Stimulated activated CD8-positive, alpha-beta memory T cell treated with anti-CD3 and anti-CD28 coated beads, Interleukin-4, amount 100 ng/mL, for 24 hours (primary cell): Measurements from ENCODE around the gene RILPL1.
"Not testable (repeated sequence)": the region's sequence is repeated elsewhere in the genome, so short reads cannot be mapped to it uniquely, and the experiment has no call there.

Experiments
- DNase-seq: peaks from one replicate; pipeline ENCODE4 v3.0.0-alpha.2; 2020; ENCODE audit warnings: low read depth

RILPL1 gene

DNA sequence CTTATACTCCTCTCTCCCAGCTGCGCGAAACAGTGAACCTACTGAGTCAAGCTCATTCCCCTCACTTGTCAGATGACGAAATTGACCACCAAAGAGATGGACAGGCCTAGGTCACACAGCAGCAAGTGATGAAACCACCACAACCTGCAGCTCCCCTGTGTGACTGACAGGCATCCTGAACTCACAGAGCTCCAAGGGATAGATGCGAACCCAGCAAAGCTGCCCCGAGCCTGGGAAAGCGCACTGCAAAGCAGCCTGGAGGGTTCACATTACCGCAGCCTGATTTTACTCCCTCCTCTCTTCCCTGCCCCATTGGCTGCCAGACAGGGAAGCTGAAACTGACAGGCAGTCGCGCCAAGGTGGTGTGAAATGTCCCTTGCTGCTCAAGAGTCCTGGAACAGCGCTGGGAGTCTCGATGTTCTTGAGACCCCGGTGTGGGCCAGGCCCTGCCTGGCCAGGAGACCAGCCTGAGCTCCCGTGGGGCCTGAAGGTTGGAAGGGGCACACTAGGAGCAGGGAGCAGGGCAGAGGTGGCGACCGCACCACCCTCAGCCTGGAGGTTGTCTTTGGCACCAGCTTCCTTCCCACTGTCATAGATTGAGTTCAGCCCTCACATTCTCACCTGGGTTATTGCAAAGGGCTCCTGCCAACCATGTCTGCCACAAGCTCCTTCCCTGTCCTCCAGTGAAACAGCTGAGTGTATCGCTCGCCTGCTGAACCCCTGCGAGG, 39.2 kb downstream of the RILPL1 start:
- no peak for DNase-seq

DNA sequence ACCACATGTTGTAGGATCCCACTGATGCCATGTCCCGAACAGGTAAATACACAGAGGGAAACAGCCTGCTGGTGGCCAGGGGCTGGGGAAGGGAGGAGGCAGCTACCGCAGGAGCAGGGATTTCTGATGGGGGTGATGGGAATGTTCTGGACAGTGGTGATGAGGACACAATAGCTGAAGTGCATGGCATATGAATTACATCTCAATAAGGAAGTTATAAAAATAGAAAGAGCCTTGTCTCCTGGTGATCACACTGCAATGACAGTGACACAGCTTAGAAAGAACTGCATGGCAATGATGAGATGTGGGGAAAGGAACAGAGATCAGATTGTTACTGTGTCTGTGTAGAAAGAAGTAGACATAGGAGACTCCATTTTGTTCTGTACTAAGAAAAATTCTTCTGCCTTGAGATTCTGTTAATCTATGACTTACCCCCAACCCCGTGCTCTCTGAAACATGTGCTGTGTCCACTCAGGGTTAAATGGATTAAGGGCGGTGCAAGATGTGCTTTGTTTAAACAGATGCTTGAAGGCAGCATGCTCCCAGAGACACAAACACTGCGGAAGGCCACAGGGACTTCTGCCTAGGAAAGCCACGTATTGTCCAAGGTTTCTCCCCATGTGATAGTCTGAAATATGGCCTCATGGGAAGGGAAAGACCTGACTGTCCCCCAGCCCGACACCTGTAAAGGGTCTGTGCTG, 41.0 kb downstream of the RILPL1 start:
- not testable (repeated sequence) for DNase-seq

- no peak for DNase-seq
These were observed 42.0 kb downstream of the RILPL1 start for GRCh38 chr12:123491481-123491880.

DNA sequence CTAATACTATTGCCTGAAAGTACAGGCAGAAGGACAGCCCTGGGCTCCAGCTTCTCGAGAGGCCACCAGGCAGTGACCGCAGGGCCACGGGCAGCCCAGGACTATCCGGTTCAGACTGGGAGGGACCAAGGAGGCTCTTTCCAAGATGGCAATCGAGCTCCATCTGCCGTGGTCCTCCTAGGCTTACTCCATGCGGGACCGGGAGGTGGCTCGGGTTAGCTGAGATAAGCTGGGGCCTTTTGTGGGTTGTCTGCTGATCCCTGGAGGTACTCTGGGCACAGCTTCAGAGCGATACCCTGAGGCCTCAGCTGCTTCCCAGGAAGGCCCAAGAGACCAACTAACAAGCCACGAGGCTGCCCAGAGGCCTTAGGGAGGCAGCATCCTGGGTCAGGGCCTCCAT, 42.5 kb downstream of the RILPL1 start:
- no peak for DNase-seq

DNA sequence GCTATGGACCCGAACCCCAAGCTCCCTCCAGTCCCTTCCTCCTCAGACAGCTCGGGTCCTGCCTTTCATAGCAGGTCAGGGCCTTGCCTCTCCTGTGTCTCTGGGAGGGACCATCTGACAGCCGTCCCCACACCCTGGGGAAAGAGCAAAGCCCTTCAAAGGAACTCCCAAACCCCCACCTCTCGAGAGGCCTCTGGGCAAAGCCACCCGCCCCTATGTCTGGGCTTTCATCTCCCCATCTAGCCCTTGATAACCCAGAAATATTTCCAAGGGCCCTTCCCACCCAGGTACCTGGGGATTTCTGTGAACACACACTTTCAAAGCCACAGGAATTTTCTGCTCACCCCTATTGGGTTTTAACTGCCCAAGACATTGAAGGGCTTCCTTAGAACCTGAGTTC, 43.4 kb downstream of the RILPL1 start:
- DNase-seq = no peak

- no peak for DNase-seq
These were observed 43.9 kb downstream of the RILPL1 start for GRCh38 chr12:123489580-123489979.

DNA sequence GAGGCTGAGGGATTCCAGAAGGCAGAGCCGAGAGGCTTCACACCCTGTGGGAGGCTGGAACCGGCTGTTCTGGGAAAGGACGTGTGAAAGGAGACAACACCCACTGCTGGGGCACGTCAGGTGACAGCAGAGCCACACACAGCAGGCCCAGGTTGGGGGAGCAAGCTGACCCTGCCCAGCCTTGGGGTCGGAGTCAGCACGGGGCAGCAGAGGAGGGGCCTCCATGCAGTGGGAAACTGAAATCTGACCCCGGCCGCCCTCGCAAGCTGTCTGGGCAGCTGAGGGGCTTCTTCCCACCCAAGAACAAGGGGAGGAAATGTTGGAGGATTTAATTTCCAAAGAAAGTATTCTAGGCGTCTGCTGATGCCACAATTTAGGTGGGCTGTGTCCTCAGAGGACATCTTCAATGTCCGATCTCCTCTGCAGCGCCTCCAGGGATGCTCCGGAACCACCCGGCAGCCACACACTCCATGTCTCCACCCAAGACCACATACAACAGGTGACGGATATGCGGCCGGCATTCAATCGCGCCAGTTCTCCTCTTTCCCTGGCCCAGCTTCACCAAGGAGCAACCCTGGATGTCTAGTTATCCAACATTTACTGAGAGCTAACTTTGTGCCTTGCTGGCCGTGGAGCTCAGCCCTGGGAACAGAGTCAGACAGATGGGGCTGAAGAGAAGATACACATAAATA, 44.8 kb downstream of the RILPL1 start:
- DNase-seq = no peak

- DNase-seq = no peak
These were observed 46.1 kb downstream of the RILPL1 start for GRCh38 chr12:123487428-123487827.

DNA sequence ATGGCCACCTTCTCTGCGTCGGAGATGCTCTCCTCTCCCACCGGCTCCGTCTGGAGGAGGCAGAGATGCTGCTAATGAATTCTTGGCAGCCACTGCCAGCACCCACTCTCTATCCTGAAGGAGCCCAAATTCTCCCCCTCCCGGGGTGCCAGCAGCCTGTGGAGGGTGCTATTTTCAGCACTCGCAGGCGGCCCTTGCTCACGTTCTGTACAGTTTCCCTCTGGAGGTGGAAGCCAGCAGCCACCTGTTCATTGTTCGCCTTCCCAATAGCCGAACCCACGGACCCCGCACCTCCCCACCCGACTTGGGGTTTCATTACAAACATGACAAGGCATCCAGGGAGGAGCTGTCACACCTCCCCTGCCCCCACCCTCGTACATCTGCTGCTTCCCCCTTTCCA, 47.8 kb downstream of the RILPL1 start:
- DNase-seq = no peak

GRCh38 chr12:123483602-123484248, 49.8 kb downstream of the RILPL1 start:
- DNase-seq = no peak

DNA sequence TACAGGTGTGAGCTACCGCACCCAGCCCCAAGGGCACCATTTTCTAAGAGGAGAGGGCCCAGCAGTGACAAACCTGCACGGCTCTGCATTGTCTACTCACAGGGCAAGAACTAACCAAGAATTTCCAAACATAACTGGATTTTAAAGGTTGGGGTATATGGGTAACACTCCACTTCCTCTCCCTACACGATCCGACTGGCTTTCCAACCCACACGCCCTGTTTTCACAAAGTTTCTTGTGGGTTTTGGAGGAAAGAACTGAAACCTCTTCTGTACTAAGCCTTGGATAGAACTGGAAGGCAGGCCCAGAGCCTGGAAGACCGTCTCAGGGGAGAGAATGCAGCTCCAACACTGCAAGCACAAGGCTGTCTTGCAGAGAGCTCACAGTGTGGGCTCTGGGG, 50.6 kb downstream of the RILPL1 start:
- no peak for DNase-seq

DNA sequence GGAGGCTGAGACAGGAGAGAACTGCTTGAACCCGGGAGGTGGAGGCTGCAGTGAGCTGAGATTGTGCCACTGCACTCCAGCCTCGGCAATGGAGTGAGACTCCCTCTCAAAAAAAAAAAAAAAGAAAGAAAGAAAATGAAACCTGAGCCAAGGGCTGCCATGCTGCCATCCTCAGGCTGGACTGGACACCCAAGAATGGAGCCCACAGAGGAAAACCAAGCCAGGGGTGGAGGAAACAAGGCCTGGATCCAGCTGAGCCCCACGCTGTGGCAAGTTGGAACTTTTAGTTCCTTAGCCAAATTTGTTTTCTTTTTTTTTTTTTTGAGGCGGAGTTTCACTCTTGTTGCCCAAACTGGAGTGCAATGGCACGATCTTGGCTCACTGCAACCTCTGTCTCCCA, 52.3 kb downstream of the RILPL1 start:
- not testable (repeated sequence) for DNase-seq

DNA sequence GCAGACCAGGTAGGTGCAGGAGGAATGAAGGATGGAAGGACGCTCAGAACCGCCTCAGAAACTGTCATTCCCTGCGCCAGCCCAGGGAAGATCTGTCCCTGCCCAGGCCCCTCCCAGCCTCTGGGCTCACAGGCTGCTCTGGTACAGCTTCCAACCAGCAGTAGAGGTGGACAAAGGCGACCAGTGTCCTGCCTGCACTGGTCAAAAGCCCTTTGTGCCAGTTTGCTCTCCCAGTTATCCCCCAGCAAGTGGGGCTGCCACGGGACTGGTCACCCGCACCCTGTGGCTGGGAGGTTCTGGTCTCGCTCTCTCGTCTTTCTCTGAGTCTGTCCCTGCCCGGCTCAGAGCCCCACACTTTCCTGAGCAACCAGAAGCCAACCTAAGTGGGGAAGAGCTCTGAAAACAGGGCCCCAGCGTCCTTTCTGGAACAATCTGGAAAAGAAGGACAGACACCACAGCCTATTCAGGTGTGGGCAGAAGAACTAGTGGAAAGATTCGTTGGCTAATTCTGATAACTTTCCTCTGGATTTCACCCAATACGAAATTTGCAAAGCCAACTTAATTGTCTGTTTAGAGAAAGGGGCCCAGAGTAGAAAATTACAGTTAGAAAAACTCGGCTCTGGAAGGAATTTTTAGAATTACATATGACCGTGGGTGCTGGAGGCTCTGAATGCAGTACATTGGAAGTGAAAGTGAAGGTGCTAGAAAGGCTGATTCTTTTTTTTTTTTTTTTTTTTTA, 53.9 kb downstream of the RILPL1 start:
- DNase-seq = no peak

DNA sequence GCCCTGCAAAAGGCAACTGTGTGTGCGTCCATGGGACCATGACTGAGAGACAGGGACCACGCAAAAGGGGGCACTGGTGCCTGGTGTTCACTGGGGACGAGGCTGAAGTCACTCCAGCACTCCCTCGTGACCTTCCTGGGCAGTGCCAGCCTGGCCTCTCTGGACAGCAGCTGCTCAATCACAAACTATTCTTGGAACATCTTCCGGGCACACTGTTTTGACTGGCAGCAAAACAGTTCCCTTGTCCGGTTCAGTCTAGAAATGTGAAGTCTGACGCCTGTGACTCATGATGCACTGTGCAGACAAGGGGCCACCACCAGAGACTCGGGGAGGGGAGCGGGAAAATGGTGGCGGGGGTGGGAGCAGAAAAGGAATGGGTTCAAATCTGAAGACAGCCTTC, 54.8 kb downstream of the RILPL1 start:
- no peak for DNase-seq

DNA sequence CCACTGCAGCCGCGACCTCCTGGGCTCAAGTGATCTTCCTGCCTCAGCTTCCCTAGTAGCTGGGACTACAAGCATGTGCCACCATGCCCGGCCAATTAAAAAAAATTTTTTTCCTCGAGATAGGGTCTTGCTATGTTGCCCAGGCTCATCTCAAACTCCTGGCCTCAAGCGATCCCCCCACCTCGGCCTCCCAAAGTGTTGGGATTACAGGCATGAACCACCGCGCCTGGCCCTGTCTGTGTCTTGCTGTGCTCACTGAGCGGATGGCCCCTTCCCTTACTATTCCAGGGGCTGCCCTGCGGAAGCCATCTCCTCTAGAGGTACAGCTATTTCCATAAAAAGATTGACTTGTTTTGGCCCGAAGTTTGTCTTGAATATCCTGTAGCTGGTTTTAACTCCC, 55.5 kb downstream of the RILPL1 start:
- no peak for DNase-seq

GRCh38 chr12:123475246-123475703, 58.2 kb downstream of the RILPL1 start:
- no peak for DNase-seq

GRCh38 chr12:123474485-123475245, 58.9 kb downstream of the RILPL1 start:
- DNase-seq = no peak

GRCh38 chr12:123472438-123472849, 61.1 kb downstream of the RILPL1 start:
- no peak for DNase-seq

GRCh38 chr12:123471374-123472068, 62.0 kb downstream of the RILPL1 start:
- DNase-seq = no peak

- no peak for DNase-seq
These were observed 63.5 kb downstream of the RILPL1 start for GRCh38 chr12:123469978-123470377.
